ENCODE results near the gene PLD1.

GRCh38 chr3:171690281-171690680, 120.0 kb downstream of the PLD1 start:
- TF ChIP-seq POLR2A (IDR thresholded peaks at IDR 0.05) (no peak), EP300 (IDR thresholded peaks at IDR 0.05; ENCODE audit: low read depth) (no peak)
- TF ChIP-seq, protein P1, sequence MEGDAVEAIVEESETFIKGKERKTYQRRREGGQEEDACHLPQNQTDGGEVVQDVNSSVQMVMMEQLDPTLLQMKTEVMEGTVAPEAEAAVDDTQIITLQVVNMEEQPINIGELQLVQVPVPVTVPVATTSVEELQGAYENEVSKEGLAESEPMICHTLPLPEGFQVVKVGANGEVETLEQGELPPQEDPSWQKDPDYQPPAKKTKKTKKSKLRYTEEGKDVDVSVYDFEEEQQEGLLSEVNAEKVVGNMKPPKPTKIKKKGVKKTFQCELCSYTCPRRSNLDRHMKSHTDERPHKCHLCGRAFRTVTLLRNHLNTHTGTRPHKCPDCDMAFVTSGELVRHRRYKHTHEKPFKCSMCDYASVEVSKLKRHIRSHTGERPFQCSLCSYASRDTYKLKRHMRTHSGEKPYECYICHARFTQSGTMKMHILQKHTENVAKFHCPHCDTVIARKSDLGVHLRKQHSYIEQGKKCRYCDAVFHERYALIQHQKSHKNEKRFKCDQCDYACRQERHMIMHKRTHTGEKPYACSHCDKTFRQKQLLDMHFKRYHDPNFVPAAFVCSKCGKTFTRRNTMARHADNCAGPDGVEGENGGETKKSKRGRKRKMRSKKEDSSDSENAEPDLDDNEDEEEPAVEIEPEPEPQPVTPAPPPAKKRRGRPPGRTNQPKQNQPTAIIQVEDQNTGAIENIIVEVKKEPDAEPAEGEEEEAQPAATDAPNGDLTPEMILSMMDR (IDR thresholded peaks at IDR 0.05), result no peak

Measured in transverse colon (tissue), 3 donors.